Adrenal gland (tissue), 12 donors: Measurements from ENCODE around the gene SPAG16. TPM values are rescaled to one million over a fixed set of nuclear protein-coding genes. Genes with fewer than 3 reads are reported as not detected.

ENCODE experiments used
- DNase-seq, 7 donors: peaks; one replicate each; pipeline ENCODE4 v3.0.0-alpha.2; 2019 to 2020
- H3K27ac ChIP-seq, 5 donors: fragments of 200-600 bp; sonication (generic) in 4 of 5; 1 replicate in 3 of 5; 2 replicates in 2 of 5; pipeline versions ENCODE4 v1.5.1 to v1.8.0; 2016 to 2020; ENCODE audit warnings: mild to moderate bottlenecking in 1 of 5
- H3K27me3 ChIP-seq: fragments of 200-600 bp; 2 replicates; pipeline ENCODE4 v1.8.0; 2021
- H3K36me3 ChIP-seq, 2 donors: fragments of 200-600 bp; replicated peaks in 1 of 2; 1 replicate in 1 of 2; 2 replicates in 1 of 2; pipeline versions ENCODE4 v1.5.1 to v1.8.0; 2018 to 2022
- H3K4me1 ChIP-seq, 2 donors: fragments of 200-600 bp; replicated peaks in 1 of 2; 1 replicate in 1 of 2; 2 replicates in 1 of 2; pipeline versions ENCODE4 v1.5.1 to v1.8.0; 2018 to 2021
- H3K4me3 ChIP-seq, 4 donors: fragments of 200-600 bp; sonication (generic) in 3 of 4; one replicate each; pipeline ENCODE4 v1.5.1; 2016 to 2018
- H3K9me3 ChIP-seq, 3 donors: fragments of 200-600 bp; sonication (generic) in 1 of 3; replicated peaks in 1 of 3; 1 replicate in 2 of 3; 2 replicates in 1 of 3; pipeline versions ENCODE4 v1.5.1 to v1.8.0; 2016 to 2021
- POLR2A ChIP-seq, 2 donors: fragments of 450-650 bp; IDR thresholded peaks; one replicate each; pipeline ENCODE4 v1.6.1; 2017; ENCODE audit warnings: antibody characterized with exemption in 2 of 2, mild to moderate bottlenecking in 2 of 2, moderate library complexity in 1 of 2
- WGBS, 4 donors: extraction: QIAGEN DNeasy Blood & Tissue Kit in 2 of 4; methylation state at CpG; one replicate each; pipeline versions ENCODE4 v1.1.5 to v1.1.7; 2013 to 2017; 5-methylcytosine and 5-hydroxymethylcytosine counted together
- intact Hi-C, 2 donors: fragments of 100-400 bp; cut with DNase I; formaldehyde crosslinking; loops; one replicate each; pipeline versions ENCODE4 v1.14.1 to v1.15.0; 2022 to 2023
- polyA plus RNA-seq, 3 donors: library from polyadenylated mRNA; stranded (reverse); fragments of 200-250 nt in 2 of 3; fragments of 350-450 nt in 1 of 3; fragmentation: Illumina TruSeq in 1 of 3; extraction: RNeasy Lipid Tissue Mini Kit (QIAGEN cat#74804) in 1 of 3; gene quantifications; one replicate each; pipeline ENCODE4 v1.2.3, GENCODE V29; 2013 to 2014
- total RNA-seq, 9 donors: library from RNA; depleted of rRNA in 4 of 9; stranded (reverse); fragments of >200 nt in 4 of 9; fragments of 120-200 nt in 1 of 9; fragmentation: NEBNext Ultra II Directional in 1 of 9; extraction: Animal tissue kit (Norgen Biotek cat#: 25700) in 1 of 9; gene quantifications; one replicate each; pipeline versions ENCODE4 v1.1.0 to v1.2.4, GENCODE V29; 2013 to 2023
- TF ChIP-seq, protein P1 (sequence below), 6 experiments: fragments of 450-650 bp in 4 of 6; fragments of 200-600 bp in 2 of 6; sonication (generic) in 1 of 6; IDR thresholded peaks; 1 replicate in 5 of 6; 2 replicates in 1 of 6; pipeline versions ENCODE4 v1.5.1 to v1.8.0; 2016 to 2021; ENCODE audit warnings: antibody characterized with exemption in 6 of 6, mild to moderate bottlenecking in 2 of 6, moderate library complexity in 1 of 6
- donor health status: healthy with polysubstance abuse.
- donor health status: Bipolar disorder and iron deficiency.
- donor health status: DM: yes; HTN: yes; CAD: no.
- donor health status: DM: no; HTN: no; CAD: no.
- donor health status: DM: no; HTN: no; CAD: no.
- donor health status: DM: yes; HTN: yes; CAD: no.

SPAG16 gene
- total and polyA plus RNA-seq, 12 donors, result 12.4 to 45.3 (median 21.8) TPM

DNA sequence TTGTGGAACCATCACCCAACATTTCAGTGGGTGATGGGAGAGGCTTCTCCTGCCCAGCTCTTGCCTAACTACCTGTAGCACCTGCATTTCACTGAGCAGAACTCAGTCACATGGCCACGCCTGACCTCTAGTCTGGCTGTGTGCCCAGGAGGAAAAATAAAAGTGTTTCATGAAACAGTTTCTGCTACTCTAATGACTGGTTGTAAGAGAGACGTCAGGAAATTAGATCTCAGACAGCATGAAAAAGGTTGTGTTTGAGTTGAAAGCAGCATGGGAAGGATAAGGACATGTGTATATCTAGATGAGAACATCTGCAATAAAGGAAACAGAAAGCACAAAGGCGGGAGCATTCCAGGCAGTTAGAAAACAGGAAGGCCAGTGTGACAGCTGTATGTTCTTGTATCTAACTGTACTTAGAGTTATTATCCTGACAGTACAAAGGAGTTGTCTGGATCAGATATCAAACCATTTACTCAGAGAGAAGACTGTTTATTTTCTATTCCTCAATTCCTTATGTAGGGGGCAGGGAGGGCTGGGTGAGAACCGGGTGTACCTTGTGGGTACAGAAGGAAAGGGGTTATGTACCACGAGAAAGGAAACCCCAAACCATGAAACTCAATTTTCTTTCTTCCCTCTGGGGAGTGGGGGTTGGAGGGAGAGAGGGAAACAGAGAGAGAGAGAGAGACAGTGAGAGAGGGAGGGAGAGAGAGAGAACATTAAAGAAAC is 819.2 kb downstream of the SPAG16 start:
- H3K36me3 ChIP-seq, result no peaks in the 10 kb centered on the region
- intact Hi-C loops, result no loop called here
- H3K4me1 ChIP-seq, result no peaks in the 10 kb centered on the region
- no peak for DNase-seq
- no peak overlapping the region for H3K27ac ChIP-seq
- TF ChIP-seq, protein P1, sequence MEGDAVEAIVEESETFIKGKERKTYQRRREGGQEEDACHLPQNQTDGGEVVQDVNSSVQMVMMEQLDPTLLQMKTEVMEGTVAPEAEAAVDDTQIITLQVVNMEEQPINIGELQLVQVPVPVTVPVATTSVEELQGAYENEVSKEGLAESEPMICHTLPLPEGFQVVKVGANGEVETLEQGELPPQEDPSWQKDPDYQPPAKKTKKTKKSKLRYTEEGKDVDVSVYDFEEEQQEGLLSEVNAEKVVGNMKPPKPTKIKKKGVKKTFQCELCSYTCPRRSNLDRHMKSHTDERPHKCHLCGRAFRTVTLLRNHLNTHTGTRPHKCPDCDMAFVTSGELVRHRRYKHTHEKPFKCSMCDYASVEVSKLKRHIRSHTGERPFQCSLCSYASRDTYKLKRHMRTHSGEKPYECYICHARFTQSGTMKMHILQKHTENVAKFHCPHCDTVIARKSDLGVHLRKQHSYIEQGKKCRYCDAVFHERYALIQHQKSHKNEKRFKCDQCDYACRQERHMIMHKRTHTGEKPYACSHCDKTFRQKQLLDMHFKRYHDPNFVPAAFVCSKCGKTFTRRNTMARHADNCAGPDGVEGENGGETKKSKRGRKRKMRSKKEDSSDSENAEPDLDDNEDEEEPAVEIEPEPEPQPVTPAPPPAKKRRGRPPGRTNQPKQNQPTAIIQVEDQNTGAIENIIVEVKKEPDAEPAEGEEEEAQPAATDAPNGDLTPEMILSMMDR (IDR thresholded peaks at IDR 0.05), result no peak
- no peak for TF ChIP-seq POLR2A (IDR thresholded peaks at IDR 0.05)
- H3K4me3 ChIP-seq, result no peak overlapping the region
- H3K9me3 ChIP-seq, result no peaks in the 10 kb centered on the region
- 20 to 28% (median 23%) methylated on average over 5 of the region's 5 CpGs for whole genome bisulfite sequencing, 4 donors
- H3K27me3 ChIP-seq, result no peaks in the 10 kb centered on the region

DNA sequence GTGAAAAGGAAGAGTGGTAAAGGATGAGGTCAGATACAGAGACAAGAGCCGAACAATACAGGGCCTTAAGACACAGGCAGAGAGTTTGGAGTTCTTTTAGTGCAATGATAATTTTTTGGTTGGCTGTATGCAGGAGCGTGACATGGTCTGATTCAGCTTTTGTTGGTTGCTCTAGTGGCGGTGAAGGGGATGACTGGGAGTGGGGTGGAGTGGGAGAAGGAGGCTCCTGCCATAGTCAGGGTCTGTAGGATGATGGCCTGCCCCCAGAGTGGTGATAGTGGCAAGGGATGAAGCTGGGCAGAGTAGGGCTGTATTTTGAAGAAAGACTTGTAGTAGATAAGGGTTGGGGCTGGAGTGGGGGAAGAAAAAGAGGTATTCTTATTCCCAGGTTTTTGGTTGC is 820.0 kb downstream of the SPAG16 start:
- no peak for DNase-seq
- no peaks in the 10 kb centered on the region for H3K36me3 ChIP-seq
- H3K4me3 ChIP-seq, result no peak overlapping the region
- H3K9me3 ChIP-seq, result no peaks in the 10 kb centered on the region
- no peak overlapping the region for H3K27ac ChIP-seq
- TF ChIP-seq POLR2A (IDR thresholded peaks at IDR 0.05), result no peak
- TF ChIP-seq, protein P1 (IDR thresholded peaks at IDR 0.05), result no peak
- 72 to 82% (median 78%) methylated on average over 3 of the region's 3 CpGs for WGBS, 4 donors
- H3K27me3 ChIP-seq, result no peaks in the 10 kb centered on the region
- intact Hi-C loops, result no loop called here
- no peaks in the 10 kb centered on the region for H3K4me1 ChIP-seq

DNA sequence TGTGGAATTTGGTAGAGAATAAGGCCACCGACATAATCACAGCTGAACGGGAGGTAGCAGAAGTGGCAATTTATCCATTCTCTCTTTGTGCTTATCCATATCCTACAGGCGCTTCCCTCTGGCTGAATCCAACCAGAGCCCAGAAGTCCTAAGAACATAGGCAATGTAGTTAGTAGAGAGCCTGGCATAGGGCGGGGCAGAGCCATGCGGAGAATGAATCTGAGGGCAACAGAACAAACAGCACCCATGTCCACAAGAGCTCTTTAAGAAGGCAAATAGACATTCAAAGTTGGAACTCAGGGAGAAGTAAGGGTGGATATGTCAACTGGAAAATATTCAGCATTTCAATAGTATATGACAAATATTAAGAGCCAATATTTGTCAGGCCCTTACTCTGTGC is 820.7 kb downstream of the SPAG16 start:
- WGBS, 4 donors, result 90 to 95% (median 92%) methylated on average over 5 of the region's 5 CpGs
- H3K27ac ChIP-seq, result no peak overlapping the region
- no peaks in the 10 kb centered on the region for H3K4me1 ChIP-seq
- no peaks in the 10 kb centered on the region for H3K27me3 ChIP-seq
- no peak for DNase-seq
- no peak for TF ChIP-seq POLR2A (IDR thresholded peaks at IDR 0.05)
- TF ChIP-seq, protein P1 (IDR thresholded peaks at IDR 0.05), result no peak
- no peaks in the 10 kb centered on the region for H3K36me3 ChIP-seq
- intact Hi-C loops, result no loop called here
- H3K9me3 ChIP-seq, result no peaks in the 10 kb centered on the region
- no peak overlapping the region for H3K4me3 ChIP-seq

DNA sequence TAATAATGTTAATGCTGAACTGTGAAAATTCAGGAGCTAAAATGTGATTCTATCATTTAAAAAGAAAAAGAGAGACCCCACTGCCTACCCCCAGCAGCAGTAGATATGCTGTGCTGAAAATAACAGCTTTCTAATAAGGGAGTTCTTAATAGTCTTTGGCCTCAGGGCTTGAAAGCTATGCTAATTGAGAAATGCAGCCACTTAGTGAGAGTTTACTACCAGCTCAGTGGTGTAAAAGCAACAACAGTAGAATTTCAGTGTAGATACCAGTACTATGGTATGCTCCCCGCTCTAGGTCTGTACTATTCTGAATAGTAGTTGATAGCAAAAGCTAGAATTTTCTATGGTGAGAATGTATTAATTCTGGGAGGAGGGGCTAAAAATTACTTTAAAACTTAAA is 823.5 kb downstream of the SPAG16 start:
- intact Hi-C loops, result no loop called here
- 54 to 68% (median 61%) methylated on average over 1 of the region's 1 CpG for WGBS, 4 donors

More for the DNA sequence above, 823.5 kb downstream of the SPAG16 start:
- Histone ChIP-seq H3K4me1 (no peaks in the 10 kb centered on the region), H3K36me3 (no peaks in the 10 kb centered on the region), H3K4me3 (no peak overlapping the region), H3K9me3 (no peaks in the 10 kb centered on the region), H3K27ac (no peak overlapping the region), H3K27me3 (no peaks in the 10 kb centered on the region)
- no peak for DNase-seq
- TF ChIP-seq, protein P1 (IDR thresholded peaks at IDR 0.05), result no peak
- no peak for TF ChIP-seq POLR2A (IDR thresholded peaks at IDR 0.05)
